Uterus (tissue), 2 donors: Measurements from ENCODE around the gene ZC3H18.

ENCODE experiments used
- CTCF ChIP-seq, 4 experiments: fragments of 200-600 bp in 2 of 4; fragments of 450-650 bp in 2 of 4; sonication (generic) in 2 of 4; IDR thresholded peaks; one replicate each; pipeline ENCODE4 v1.5.1; 2016 to 2019; ENCODE audit warnings: antibody characterized with exemption in 4 of 4, mild to moderate bottlenecking in 2 of 4, moderate library complexity in 1 of 4
- POLR2A ChIP-seq, 2 donors: fragments of 450-650 bp; IDR thresholded peaks; one replicate each; pipeline ENCODE4 v1.6.1; 2016; ENCODE audit warnings: antibody characterized with exemption in 2 of 2, mild to moderate bottlenecking in 1 of 2, moderate library complexity in 1 of 2

- TF ChIP-seq CTCF (IDR thresholded peaks at IDR 0.05) (peak in 1 of 4 experiments; percentile 11), POLR2A (IDR thresholded peaks at IDR 0.05) (peak; percentile 80 to 83)
These were observed 92.8 kb downstream of the ZC3H18 start, which contains the start of gene MVD for GRCh38 chr16:88662843-88663606.
